NCI-H1048 (cell line): ENCODE measurements around the gene COLQ.

Experiments
- DNase-seq: peaks from one replicate; lab custom pipeline; 2025; lab: John Stamatoyannopoulos, UW

Gene COLQ

DNA sequence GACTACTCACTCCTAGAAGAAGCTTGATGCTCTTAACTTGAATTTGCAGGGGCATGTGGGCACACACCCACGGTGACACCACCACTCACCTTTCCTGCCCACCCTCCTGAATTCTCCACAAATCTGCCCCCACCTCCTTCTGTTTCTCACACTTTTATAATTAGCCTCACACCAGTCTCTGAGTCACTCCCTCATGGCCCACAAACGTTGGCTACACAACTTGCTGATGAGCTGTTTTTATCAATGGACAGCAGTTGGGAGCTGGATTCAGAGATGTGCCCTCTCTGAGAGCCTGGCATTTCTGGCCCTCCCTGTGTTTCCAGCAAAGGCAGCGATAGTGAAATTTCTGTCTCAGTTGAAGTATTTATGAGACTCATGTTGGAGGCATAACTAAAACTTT is 1.3 kb downstream of the COLQ start:
- DNase-seq, result no peak

- no peak for DNase-seq
Observed at GRCh38 chr3:15519096-15519495, 2.4 kb downstream of the COLQ start.

GRCh38 chr3:15514663-15515340 is 6.7 kb downstream of the COLQ start:
- no peak for DNase-seq

DNA sequence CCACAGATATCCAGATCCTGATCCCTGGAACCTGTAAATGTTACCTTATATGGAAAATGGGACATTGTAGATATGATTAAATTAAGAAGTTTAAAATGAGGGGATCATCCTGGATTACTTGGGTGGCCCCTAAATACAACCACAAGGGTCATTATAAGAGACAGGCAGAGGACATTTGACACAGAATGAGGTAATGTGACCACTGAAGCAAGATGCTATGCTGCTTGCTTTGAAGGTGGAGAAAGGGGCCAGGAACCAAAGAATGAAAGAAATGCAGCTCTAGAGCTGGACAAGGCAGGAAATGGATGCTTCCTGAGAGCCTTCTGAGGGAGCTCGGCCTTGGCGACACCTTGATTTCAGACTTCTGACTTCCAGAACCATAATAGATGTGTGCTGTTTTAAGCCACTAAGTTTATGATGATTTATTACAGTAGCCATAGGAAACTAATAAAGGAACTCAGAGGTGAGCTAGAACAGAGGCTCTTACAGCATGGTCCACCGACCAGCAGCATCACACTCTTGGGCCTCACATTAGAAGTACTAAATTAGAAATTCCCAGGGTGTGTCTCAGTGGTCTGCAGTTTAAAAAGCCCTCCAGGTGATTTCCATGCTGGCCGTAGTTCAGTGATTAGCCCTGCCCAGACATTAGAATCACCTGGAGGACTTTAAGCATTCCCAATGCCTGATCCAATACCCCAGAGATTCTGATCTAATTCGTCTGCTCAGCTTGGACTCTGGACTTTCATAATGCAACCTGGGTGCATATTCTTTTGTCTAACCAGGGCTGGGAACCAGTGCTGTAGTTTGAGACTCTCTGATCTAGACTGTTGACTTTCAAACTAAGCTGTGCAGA is 7.5 kb downstream of the COLQ start:
- no peak for DNase-seq

DNA sequence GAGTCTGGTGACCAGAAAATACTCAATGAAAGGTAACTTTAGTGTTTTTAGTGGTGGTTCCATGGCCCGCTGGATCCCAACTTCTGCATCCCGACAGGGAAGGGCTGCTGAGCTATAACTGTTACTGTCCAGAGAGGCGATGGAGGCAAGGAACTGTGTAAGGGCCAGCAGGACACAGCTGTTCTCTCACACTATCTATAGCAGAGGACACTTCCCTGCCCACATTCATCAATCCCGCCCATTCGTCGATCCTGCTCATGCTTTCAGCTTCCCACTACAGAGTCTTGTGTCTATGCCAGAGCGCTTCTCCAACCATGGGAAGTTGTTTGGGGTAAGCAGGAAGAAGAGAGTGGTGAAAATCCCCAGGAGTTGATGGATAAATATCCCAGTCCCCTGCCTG is 8.4 kb downstream of the COLQ start:
- DNase-seq, result no peak

- DNase-seq, result no peak
Observed at GRCh38 chr3:15512166-15512565, 9.3 kb downstream of the COLQ start.

GRCh38 chr3:15511156-15511555 is 10.3 kb downstream of the COLQ start:
- DNase-seq, result no peak

DNA sequence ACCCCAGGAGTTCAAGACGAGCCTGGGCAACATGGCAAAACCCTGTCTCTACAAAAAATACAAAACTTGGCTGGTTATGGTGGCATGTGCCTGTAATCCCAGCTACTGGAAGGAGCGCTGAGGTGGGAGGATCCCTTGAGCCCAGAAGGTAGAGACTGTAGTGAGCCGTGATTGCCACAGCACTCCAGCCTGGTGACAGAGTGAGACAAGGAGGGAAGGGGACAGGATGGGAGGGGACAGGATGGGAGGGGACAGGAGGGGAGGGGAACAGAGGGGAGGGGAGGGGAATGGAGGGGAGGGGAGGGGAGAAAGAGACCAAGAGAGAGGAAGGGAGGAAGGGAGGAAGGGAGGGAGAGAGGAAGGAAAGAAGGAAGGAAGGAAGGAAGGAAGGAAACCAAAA is 11.0 kb downstream of the COLQ start:
- DNase-seq, result no peak

DNA sequence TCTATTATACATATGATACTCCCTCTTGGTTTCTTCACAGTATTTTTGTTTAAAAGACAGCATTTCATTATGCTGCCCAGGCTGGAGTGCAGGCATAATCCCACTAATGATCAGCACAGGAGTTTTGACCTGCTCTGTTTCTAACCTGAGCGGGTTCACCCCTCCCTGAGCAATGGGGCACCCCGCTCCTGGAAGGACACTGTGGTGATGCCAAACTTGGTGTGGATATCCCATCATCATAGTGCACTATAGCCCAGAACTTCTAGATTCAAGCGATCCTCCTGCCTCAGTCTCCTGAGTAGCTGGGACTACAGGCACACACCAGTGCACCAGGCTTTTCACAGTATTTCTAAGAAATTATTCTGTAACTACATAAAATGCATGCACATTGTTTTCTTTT is 14.9 kb downstream of the COLQ start:
- no peak for DNase-seq

DNA sequence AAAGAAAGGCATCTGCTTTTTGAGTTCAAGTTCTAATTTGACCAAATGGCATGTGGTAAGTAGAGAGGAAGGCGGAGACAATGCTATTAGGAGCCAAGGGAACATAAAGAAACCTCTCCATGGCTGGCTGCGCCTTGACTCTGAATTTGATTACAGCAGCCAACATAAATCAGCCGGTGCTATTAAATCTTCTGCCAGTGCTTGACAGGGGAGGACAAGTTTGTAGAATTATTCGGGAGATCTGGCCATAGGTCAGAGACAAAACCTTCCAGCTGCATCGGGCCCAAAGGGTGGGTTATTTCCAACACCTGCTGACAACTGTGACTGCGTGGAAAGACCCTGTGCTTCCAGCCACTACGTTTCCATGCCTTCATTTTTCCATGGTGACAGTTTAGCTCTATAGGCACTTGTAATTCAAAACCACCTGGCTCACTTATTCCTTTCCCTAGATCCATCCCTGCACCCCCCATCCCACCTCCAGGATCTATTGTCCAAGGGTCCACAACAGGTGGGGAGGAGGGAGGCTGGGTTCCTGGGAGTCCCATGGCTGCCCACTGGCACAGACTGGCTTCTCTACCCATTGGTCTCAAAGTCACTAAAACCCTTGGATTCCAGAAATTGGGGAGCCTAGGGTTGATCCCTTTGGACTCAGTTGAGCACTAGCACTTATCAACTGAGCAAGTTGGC is 15.9 kb downstream of the COLQ start:
- no peak for DNase-seq

GRCh38 chr3:15502616-15503015 is 18.9 kb downstream of the COLQ start:
- DNase-seq, result no peak

DNA sequence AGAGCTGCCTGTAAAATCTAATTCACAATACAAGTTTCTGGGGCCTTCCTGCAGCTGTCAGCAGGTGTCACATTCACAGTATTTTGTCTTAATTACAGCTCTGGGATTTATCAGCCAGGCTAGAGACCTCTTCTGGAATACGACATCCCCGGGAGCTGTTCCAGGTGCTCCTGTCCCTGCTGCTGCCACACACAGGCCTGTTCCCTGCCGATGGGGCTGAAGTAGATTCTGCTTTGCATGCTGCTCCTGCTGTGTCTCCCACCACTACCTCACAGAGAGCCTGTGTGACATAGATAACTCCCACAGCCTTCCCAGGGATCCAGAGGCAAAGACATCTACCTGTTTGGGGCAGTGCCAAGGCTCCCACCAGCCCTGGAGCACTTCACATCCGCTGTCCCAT is 20.4 kb downstream of the COLQ start:
- no peak for DNase-seq

DNA sequence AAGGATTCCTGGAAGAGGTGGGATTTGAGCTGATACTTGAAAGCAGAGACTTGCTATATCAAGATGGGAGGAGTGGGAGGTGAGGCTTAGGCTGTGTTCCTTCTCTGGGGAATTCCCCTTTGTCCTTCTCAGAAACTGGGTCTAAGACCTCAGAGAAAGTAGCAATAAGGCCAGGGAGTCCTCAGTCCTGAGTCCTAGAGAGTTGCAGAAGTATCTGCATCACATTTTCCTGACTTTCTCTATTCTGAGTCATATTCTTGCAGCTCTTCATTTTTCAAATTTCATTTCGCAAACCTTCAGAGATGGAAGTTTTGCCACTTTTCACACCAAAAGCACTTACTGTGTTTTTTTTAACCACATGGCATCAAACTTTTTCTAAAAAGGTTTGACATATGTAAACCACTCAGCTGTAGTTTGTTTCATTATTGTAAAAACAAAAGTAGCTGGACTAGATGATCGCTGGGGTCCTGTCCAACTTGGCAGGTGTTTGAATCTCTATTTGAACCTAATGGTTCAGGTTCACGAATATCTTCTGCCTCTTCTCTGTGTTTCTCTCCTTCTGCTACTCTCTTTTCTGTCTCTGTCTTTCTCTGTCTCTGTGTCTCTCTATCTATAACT is 21.3 kb downstream of the COLQ start:
- no peak for DNase-seq

- DNase-seq, result no peak
Observed at GRCh38 chr3:15499536-15499935, 22.0 kb downstream of the COLQ start.

- DNase-seq, result no peak
Observed at GRCh38 chr3:15498431-15499214, 22.9 kb downstream of the COLQ start.

GRCh38 chr3:15497964-15498363 is 23.5 kb downstream of the COLQ start:
- no peak for DNase-seq

DNA sequence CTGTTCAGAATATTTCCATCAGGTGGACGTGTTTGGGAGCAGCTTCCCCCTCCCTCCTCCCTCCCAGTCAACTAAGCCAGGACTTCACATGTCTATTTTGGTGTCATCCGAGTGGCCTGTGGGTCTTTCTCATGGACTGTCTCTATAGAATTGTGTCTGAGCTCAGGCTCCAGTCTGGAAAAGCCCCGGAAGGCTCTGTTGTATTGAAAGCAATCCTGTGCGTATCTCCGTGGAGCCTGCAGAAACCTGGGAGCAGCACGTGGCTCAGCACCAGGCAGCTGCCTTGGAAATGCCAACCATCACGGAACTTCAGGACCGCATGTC is 25.2 kb downstream of the COLQ start:
- no peak for DNase-seq

- DNase-seq, result no peak
Observed at GRCh38 chr3:15495461-15496340, 25.8 kb downstream of the COLQ start.

DNA sequence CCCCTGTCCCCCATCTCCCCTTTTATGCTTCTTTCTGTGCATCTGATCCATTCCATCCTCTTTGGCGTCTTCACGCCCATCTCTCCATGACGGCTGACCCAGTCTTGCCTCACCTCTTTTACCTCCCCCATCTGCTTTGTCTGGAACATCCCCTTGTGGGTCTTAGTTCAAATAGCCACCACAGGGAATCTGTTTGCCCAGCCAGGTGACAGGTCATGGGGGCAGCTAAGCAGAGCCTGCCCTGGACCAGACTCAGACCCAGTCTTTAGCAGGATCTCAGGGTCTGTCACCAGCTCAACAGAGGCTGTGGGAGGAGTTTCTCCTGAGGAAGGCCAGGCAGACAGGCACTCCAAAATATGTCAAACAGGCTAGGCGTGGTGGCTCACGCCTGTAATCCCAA is 28.1 kb downstream of the COLQ start:
- DNase-seq, result no peak

GRCh38 chr3:15492847-15493360 is 28.6 kb downstream of the COLQ start:
- DNase-seq, result no peak

- DNase-seq, result no peak
Observed at GRCh38 chr3:15491143-15491542, 30.4 kb downstream of the COLQ start.
